Fibroblast of skin of back (primary cell): Measurements from ENCODE around the gene KIF5A.

ENCODE experiments used
- DNase-seq: peaks from one replicate; pipeline ENCODE4 v3.0.0-alpha.2; 2013

The KIF5A gene

GRCh38 chr12:57535764-57536596, 13.9 kb upstream of the KIF5A start:
- no peak for DNase-seq

GRCh38 chr12:57536597-57536942, 13.3 kb upstream of the KIF5A start:
- no peak for DNase-seq

GRCh38 chr12:57539134-57539768, 10.6 kb upstream of the KIF5A start:
- no peak for DNase-seq

GRCh38 chr12:57541001-57541400, 8.8 kb upstream of the KIF5A start:
- DNase-seq, result no peak

GRCh38 chr12:57541717-57542116, 8.1 kb upstream of the KIF5A start:
- DNase-seq, result no peak

- DNase-seq, result peak; percentile 21
These were observed 6.3 kb upstream of the KIF5A start for GRCh38 chr12:57543581-57543980.

- no peak for DNase-seq
These were observed 3.9 kb upstream of the KIF5A start for GRCh38 chr12:57545809-57546437.

DNA sequence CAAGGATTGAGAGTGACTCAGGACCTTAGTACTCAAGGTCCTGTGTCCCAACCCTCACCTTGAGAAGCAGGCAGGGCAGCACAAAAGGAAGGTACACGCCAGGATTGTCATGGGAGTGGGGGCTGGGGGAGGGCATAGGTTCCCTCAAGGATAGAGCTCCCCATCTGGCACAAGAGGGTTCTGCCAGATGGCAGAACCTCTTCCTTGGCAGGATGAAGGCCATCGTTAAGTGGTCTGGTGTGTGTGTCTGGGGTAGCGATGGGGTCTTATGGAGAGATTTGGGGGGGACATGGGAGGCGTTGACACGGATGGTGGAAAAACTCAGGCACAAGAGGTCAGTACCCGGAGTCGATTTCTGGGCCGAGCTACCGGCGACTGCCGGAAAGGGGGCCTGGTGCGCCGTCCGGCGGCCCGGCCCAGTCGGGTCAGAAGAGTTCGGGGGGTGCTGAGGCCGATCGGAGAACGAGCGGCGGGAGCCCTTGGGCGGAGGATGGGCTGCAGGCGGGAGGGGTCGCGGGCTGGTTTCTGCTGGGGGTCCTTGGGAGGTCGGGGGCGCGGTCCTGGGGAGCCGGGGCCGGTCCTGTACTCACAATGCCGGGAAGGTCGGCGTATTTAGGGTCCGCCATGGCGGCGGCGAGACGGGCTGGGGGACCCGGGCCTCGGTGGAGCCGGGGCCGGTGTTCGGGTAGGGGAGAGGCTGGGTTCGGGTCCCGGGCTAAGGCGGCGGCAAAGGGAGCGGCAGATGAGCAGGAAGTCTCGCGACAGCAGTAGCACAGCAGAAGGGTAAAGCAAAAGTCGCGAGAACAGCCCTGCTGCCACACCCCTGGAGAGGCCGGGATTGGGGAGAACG, 3.2 kb upstream of the KIF5A start, which contains the start of gene DCTN2:
TSS of gene DCTN2 (minus strand) at position 755 of the 850 bp plus-strand sequence. CDS start at position 626, 129 bp downstream.
- DNase-seq, result peak; percentile 98

GRCh38 chr12:57547288-57548012, 2.4 kb upstream of the KIF5A start:
- DNase-seq, result no peak

- no peak for DNase-seq
These were observed 1.9 kb upstream of the KIF5A start for GRCh38 chr12:57548013-57548315.

DNA sequence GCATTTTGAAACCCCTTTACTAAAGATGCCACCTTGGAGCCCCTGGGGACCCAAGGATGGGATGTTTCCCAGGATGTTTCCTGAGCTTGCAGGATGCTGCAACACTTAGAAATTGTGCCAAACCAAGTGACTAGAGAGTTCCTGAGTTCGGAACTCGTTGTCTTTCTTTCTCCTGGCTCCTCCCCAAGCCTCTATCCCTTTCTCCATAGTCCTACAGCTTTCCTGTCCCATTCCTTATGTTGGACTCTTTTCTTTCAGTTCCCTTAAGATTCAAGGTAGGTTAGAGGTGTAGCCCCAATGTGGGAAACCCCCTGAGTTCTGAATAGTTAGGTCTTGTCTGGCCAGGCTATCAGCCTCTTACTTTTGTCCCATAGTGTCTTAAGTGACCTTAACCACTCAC, 1.4 kb upstream of the KIF5A start:
- no peak for DNase-seq

GRCh38 chr12:57549203-57549908, 488 bp upstream of the KIF5A start:
- DNase-seq, result no peak

- no peak for DNase-seq
These were observed 1.1 kb downstream of the KIF5A start for GRCh38 chr12:57550641-57551549.

DNA sequence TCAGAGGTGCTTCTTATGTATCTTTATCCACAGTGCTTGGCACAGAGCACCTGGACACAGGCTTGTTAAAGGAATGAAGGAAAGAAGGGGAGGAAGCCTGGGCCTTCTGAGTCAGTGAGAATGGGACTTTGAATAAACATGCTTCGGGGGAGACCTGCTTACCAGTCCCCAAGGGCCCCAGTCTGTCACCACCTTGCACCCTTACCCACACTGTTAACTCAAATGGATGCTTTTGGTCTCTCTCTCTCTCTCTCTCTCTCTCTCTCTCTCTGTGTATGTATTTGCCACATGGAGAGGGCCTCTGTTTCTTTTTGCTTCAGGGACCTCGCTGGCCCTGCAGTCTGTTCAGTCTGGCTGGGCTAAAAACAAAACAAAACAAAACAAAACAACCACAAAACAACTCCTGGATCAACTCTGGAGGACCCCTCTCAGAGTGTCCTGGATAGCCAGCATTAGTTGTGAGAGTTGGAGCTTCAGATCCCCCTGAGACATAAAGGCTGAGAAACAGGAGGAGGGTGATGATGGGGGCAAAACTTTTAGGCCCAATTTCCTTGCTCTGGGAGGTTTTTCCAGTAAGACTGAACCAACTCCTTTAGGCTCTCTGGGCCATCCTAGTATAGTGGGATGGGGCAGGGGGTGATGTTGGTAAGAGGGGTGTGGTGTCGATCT, 1.9 kb downstream of the KIF5A start:
- no peak for DNase-seq

DNA sequence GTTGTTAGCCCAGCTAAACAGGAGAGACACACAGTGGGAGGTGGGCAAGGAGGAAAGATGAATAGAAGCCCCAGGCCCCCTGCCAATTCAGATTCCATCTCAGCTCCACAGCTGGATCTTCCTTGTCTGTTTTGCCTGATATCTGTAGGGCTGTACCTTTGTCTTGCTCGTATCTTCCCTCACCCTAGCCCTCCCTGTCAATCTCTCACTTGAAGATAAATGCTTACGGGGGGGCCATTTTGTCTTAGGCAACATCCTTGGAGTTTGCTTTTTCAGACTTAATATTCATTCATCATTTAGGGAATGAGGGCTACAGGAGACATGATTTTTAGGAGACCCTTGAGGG, 2.4 kb downstream of the KIF5A start:
- DNase-seq, result no peak

DNA sequence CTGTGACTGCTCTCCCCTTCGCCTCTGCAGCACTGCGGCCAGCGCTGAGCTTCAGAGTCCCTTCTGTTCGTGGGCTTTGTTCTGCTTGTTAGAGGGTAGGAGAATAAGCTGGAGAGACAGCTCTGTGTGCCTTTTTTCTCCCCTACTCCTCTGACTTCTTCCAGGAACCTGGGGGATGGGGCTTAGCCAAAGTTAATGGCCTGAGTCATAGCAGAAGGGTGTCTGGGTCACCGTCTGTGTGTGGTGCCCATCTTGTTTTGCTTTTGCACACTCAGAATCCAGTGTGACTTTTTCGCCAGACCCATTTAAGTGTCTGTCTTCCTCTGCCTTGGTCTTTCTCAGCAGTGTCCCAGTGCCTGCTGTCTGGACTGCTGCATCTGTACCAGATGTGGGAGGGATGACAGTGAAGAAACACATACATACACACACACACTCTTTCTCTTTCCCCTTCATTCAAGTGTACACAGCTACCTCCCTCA, 3.0 kb downstream of the KIF5A start:
- peak; percentile 53 for DNase-seq

GRCh38 chr12:57553343-57554202, 3.7 kb downstream of the KIF5A start:
- no peak for DNase-seq

GRCh38 chr12:57554453-57554852, 4.6 kb downstream of the KIF5A start:
- DNase-seq, result no peak

DNA sequence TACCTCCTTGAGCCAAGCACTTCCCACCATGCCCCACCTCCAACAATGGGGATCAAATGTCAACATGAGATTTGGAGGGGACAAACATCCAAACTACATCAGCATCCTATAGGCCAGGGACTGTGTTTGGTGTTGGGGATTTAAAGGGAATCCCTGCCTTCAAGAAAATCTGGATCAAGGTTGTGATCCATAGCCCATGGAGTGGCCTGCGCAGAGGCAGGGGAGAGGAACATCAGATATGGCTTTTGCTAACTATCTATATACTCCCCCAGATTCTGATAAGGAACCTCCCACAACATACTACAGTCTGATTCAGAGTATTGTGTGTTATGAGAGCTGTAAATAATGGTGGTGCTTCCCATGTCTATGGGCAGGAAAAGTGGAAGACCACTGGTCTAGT, 5.1 kb downstream of the KIF5A start:
- no peak for DNase-seq
